GM21619 (cell line): Measurements from ENCODE around the gene NOP58.
"Not testable (repeated sequence)": the region's sequence is repeated elsewhere in the genome, so short reads cannot be mapped to it uniquely, and the experiment has no call there.

Source experiments
- ATAC-seq: cut with Tn5 transposase; IDR thresholded peaks from one replicate; pipeline ENCODE4 v1.9.1; 2021; ENCODE audit not compliant: unreplicated experiment

The NOP58 gene

DNA sequence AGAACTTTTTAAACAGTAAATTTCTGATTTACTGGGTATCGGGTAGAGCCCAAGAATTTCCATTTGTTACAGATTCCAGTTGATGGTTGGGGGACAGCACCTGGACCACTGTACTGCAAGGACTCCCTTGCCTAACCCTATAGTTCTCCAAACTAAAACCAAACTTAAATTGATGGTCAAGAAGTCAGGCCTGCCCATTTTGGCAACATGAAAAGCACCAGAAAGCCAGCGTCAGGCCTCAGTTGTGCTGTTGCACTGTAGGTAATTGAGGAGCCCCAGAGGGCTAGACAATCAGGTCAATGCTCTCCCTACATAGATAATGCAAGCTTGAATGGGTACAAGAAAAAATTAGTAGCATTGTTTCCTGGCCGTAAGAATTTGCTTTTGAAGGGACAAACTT, 40.5 kb downstream of the NOP58 start:
- no peak for ATAC-seq

DNA sequence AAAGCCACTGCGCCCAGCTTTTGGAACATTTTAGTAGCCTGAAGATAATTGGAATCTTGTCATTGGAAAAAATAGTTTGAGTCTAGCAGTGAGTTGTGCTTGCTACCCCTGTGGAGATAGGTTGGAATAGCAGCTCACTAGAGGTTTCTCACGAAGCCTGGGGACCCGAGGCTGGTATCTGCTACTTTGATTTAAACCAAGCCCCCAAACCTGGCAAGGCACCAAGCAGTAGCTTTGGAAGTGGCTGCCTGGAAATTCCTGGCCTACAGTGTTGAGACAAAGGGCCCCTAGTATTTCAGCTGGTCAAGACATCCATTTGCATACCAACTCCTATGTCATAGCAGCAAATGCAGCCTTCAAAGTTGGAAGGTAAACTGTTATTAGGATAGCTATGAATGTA, 42.1 kb downstream of the NOP58 start:
- ATAC-seq: no peak

DNA sequence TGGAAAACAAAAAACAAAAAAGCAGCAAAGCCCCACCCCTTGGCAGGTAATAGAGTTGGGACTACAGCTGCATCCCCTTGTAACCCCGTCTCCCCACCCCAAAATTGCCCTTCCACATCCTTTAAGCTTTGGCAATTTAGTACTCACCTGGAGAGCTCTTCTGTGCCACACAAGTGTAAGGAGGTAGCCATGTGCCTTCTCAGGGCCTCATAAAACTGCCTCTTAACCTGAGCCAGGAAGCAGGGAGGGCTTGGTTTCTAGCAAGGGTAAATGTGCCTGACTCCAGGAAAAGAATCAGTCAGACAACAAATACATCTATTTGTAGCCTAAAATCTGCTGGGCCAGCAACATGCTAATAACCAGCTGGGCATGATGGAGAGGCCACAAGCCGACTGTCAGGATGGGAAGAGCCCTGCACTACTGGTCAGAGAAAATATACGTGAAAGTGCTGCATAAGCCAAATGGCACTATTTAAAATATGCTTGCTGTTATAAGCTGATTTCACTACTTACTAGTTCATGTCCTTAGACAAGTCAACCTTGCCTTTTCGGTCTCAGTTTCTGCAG, 46.3 kb downstream of the NOP58 start:
- ATAC-seq: no peak

DNA sequence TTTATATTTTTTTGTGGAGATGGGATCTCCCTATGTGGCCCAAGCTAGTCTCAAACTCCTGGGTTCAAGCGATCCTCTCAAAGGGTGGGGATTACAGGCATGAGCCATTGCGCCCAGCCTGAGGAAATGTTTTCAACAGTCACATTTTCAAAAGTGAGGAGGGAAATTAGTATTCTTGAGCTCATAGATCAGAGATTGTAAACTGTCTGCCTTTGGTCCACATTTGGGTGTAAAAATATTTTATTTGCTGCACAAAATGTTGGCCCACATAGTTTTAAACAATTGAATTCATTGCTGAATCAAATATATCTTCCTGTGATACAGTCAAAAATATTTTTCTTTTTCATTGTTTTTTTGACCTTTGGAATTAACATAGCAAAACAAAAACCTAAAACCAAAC, 48.6 kb downstream of the NOP58 start:
- ATAC-seq: no peak

DNA sequence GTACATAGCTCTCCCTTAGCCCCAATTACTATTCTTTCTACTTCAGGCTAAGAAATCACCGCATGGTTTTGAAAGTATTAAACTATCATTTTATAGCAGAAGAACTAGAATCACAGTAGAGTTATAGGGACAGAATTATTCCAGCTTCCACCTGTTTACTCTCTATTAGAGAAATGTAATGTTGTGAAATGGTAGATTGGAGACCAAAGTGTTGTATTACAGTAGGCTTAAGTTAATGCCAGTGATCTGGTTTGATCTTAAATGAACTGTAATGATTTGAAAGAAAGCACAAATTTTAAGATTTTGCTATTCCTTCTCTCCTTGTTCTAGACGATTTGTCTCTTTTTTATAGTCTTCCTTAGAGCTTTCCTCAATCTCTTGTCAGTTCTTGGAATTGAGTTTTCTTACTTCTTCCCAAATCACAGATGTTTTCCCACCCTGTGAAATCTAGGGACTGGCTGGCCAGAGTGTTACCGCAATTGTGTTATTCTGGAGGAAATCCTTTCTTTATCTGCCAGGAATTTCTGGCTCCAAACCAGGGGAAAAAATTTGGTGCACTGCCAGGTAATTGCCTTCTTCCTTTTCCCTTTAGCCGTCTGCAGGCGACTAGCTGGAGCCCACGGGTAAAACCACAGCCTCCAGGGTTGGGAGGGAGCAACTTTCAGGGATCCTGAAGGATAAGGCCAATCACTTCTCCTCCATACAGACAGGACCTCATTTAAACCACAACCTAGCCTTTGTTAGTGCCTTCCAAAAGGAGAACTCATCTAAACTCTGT, 51.7 kb downstream of the NOP58 start:
- no peak for ATAC-seq

DNA sequence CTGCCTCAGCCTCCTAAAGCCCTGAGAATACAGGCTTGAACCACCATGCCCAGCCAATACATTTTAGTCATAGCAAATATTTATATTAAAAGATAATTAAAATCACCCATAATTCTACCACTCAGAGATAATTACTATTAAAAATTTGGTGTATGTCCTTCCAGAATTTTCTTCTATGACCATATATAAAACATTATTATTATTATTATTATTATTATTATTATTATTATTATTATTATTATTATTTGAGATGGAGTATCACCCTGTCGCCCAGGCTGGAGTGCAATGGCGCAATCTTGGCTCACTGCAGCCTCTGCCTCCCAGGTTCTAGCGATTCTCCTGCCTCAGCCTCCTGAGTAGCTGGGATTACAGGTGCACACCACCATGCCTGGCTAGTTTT, 54.8 kb downstream of the NOP58 start:
- ATAC-seq: not testable (repeated sequence)

DNA sequence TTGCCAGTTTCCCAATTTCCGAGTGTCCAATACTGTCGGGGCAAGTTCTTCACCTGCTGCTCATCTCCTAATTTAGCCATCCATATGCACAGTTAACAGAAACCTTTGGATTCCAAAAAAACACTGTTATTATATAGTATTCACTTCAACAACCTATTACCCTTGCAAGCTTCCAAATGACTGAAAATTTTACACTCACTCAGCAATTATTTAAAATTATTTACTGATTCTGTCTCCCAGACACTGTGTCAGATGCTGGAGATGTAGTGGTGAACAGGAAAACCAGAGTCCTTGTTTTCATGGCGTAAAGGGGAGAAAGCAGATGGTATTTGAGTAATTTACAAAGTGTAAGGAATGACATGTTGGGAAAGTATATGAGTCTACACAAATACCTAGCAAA, 56.9 kb downstream of the NOP58 start:
- ATAC-seq: no peak

DNA sequence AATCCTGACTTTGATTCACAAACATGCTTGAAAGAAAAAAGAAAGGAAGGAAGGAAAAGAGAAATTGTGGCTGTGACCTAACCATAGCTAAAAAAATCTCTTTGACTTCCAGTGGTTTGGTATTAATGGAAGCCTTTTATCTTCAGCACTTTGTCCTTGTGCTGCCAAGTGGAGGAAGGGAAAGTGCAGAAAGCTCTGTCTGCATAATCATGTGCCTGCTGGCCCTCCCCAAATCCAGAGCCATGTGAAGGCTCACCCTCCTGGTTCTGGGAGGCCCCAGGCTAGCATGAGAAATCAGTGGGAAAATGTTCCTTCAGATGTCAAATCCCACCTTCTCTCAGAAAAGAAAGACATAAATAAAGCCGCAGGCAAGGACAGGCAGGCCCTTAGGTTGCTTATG, 62.3 kb downstream of the NOP58 start:
- no peak for ATAC-seq

DNA sequence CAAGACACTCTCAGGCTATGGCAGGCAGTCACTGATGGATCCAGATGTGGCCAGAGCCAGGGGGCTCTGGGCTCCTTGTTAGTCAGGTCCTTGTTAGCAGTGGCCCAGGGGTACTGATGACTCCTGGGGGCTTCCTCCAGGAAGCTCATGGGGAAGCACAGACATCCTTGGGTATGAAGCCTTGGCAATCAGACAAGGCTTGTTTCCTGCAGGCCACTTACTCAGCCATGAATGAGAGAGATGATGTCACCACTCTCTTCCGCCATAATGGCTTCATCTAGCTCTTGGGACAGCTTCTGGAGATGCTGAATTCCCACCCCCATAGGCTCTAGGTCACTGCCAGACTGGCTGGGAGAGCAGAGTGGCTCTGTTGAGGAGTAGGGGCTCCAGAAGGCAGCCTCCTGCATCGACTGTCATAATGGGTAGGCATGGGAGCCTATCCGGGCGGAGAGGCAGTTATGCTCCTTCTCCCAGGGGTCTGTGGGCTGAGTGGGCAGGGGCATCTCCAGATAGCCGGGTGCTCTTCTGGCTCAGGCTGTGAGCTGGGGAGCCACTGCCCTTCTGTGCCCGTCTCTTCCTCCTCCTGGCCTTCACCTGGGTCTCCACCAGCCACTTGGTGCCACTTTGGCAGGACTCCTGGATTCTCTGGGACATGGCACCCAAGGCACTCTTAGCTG, 70.4 kb downstream of the NOP58 start:
- ATAC-seq: no peak

DNA sequence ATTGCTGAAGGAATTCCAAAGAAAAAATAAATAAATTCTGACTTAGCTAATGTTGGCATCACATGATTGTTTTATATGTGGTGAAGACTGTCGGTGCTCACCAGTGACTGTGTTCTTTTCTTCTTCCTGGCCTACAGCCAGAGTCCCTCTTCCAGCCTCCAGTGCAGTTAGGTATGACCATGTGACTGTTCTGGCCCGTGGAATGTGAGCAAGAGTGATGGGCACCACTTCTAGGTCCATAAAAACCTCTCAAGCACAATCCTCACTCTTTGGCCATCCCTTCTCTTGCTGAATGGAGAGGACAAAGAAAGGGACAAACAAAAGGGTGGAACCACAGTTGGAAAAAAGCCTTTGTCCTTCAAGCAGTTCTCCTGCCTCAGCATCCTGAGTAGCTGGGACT, 71.6 kb downstream of the NOP58 start:
- ATAC-seq: no peak

DNA sequence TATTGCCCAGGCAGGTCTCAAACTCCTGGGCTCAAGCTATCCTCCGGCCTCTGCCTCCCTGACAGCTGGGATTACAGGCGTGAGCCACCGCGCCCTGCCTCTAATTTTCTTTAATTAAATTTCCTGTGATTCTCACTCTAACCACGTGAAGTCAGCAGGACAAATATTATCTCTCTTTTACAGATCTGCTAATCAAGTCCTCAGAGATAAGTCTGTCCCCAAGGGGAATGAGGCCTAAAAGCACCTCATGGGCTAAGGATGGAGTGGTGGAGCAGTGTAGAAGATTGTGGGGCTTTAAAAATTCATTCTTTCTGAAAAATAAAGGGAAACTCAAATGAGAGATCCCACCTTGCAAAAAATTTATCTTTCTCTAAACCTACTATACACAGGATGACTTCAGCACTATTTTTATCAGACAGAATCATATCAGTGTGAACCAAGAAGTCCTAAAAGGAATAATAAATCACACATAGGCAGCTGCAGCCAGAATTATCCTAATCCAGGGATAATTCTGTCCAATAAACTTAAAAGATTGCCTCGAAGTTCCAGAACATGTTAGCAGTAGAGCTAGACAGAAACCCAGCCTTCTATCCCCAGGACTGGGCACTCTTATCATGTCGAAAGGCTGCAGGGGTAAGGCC, 72.3 kb downstream of the NOP58 start:
- no peak for ATAC-seq

DNA sequence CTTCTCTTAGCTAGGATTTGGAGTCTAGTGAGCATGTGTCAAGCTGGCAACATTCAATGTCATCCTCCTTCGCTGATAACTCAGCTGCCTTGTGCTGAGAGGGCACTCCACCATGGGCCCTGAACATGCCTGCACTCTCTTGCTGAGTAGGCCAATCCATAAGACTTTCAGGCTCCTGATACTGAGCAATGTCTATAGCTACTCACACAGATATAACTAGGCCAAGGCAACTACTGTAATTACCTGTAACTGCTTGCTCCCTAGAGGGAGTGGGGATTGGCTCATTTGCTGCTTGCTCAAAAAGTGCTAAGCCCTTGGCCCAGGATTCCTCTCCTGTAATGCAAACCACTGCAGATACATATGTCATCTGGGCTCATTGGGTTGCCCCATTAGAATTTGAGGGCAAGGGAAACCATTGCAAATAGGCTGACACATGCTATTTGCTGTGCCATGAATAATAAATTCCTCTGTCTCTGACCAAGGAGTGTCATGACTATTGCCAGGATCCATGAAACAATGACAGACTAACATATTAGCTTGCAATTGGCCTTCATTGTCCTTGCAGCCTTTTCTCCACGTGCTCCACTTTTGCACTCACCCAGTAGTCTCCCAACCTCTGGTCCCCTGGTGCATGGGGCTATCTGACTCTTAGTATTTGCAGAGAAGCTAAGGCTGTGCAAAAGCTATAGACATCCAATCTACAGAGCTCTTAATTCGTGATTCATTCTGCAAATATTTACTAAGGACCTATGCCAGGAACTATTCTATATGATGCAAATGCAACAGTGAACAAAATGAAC, 73.7 kb downstream of the NOP58 start:
- ATAC-seq: no peak

DNA sequence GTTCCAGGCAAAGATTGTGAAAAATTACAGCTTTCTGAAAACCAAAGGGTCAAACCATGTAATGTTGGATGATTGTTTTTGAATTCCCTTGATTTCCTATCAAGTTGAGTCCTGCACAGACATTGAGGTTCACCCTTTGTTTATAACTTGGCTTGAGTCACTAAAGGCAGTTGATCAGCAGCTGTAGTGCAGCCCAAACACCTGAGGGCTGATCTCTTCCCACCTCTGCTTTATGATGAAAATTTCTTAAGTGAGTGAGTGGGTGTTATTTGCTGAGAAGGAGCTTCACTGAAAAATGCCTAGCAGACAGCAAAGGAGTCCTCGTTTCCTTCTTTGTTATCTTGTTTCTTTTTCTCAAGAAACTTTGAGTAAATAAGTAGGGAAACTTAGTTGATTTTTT, 78.6 kb downstream of the NOP58 start:
- no peak for ATAC-seq

DNA sequence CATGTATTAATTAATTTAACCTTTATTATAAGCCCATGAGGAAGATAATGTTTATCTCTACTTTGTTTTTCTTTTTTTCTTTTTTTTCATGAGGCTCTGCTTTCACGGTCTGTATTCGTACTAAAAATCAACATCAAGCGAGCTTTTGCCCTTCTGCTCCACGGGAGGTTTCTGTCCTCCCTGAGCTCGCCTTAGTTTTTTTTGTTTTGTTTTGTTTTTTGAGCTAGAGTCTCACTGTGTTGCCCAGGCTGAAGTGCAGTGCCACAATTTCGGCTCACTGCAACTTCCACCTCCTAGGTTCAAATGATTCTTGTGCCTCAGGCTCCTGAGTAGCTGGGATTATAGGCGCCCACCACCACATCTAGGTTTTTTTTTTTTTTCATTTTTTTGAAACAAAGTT, 80.6 kb downstream of the NOP58 start:
- no peak for ATAC-seq
